HG03460 (cell line): ENCODE data around the gene FAM227B.
"Not testable (repeated sequence)": the region's sequence is repeated elsewhere in the genome, so short reads cannot be mapped to it uniquely, and the experiment has no call there.

Source experiments
- ATAC-seq: cut with Tn5 transposase; IDR thresholded peaks from one replicate; pipeline ENCODE4 v1.9.1; 2021; ENCODE audit not compliant: unreplicated experiment

The FAM227B gene

GRCh38 chr15:49441816-49442215 is 178.8 kb downstream of the FAM227B start:
- ATAC-seq, result no peak

- ATAC-seq, result no peak
These were observed 179.3 kb downstream of the FAM227B start for GRCh38 chr15:49441356-49441755.

GRCh38 chr15:49439678-49440395 is 180.8 kb downstream of the FAM227B start:
- ATAC-seq, result no peak

GRCh38 chr15:49438962-49439631 is 181.5 kb downstream of the FAM227B start:
- peak; percentile 88 for ATAC-seq

- ATAC-seq, result no peak
These were observed 183.9 kb downstream of the FAM227B start for GRCh38 chr15:49436751-49437150.

- no peak for ATAC-seq
These were observed 185.4 kb downstream of the FAM227B start for GRCh38 chr15:49435174-49435573.

- ATAC-seq, result no peak
These were observed 190.6 kb downstream of the FAM227B start for GRCh38 chr15:49430046-49430445.

GRCh38 chr15:49428409-49429095 is 192.1 kb downstream of the FAM227B start:
- no peak for ATAC-seq

- no peak for ATAC-seq
These were observed 193.2 kb downstream of the FAM227B start for GRCh38 chr15:49427372-49427771.

- no peak for ATAC-seq
These were observed 195.7 kb downstream of the FAM227B start for GRCh38 chr15:49424954-49425353.

GRCh38 chr15:49423901-49424550 is 196.6 kb downstream of the FAM227B start:
- no peak for ATAC-seq

GRCh38 chr15:49423021-49423420 is 197.6 kb downstream of the FAM227B start, which contains the start of gene FGF7:
Gene FGF7, plus strand, starts transcription at chr15:49423242. Its CDS starts 1,056 bp downstream, at chr15:49424298.
- ATAC-seq, result no peak

GRCh38 chr15:49421991-49422390 is 198.6 kb downstream of the FAM227B start:
- no peak for ATAC-seq

- no peak for ATAC-seq
These were observed 201.8 kb downstream of the FAM227B start for GRCh38 chr15:49418811-49419210.

GRCh38 chr15:49415638-49416037 is 205.0 kb downstream of the FAM227B start:
- ATAC-seq, result no peak

GRCh38 chr15:49415149-49415548 is 205.5 kb downstream of the FAM227B start:
- no peak for ATAC-seq

GRCh38 chr15:49412797-49413196 is 207.8 kb downstream of the FAM227B start:
- ATAC-seq, result no peak

GRCh38 chr15:49410641-49411040 is 210.0 kb downstream of the FAM227B start:
- no peak for ATAC-seq

GRCh38 chr15:49406352-49407118 is 214.1 kb downstream of the FAM227B start:
- ATAC-seq, result no peak

- ATAC-seq, result not testable (repeated sequence)
These were observed 217.9 kb downstream of the FAM227B start for GRCh38 chr15:49402515-49403296.
